ENCODE data around the gene MCF2L2.

The MCF2L2 gene

GRCh38 chr3:183339461-183340086, 88.8 kb downstream of the MCF2L2 start:
- H3K36me3 ChIP-seq (ENCODE audit: control insufficient read depth in 4 of 4, insufficient read depth in 4 of 4, low read length in 3 of 4), result peaks cover 0 to 2% (median 0%) of the 10 kb centered on the region in 4 experiments
- DNase-seq, result no peak
- H3K4me1 ChIP-seq (ENCODE audit: control extremely low read depth in 1 of 4, control insufficient read depth in 4 of 4, insufficient read depth in 4 of 4, low read length in 3 of 4), result no peaks in the 10 kb centered on the region
- ChIA-PET POLR2A (no interaction called here), CTCF (no interaction called here)
- H3K9me3 ChIP-seq (ENCODE audit: control extremely low read depth in 1 of 5, control insufficient read depth in 4 of 5, insufficient read depth in 2 of 5, low read depth in 1 of 5, low read length in 4 of 5), result no peaks in the 10 kb centered on the region
- WGBS (ENCODE audit: insufficient coverage), result 93% methylated on average over 5 of the region's 8 CpGs
- H3K27ac ChIP-seq (ENCODE audit: insufficient read depth in 1 of 2, low read depth in 1 of 2, low read length in 2 of 2, poor library complexity in 1 of 2, severe bottlenecking in 2 of 2), result no peak overlapping the region
- H3K27me3 ChIP-seq (replicated peaks in 2 of 5; ENCODE audit: control insufficient read depth in 4 of 5, insufficient read depth in 5 of 5, low read length in 4 of 5), result no peaks in the 10 kb centered on the region
- H3K4me3 ChIP-seq (ENCODE audit: control insufficient read depth in 1 of 7, extremely low read depth in 1 of 7, insufficient read depth in 4 of 7, low read depth in 2 of 7, low read length in 6 of 7), result no peak overlapping the region

GRCh38 chr3:183338520-183338919, 89.9 kb downstream of the MCF2L2 start:
- Histone ChIP-seq H3K4me1 (ENCODE audit: control extremely low read depth in 1 of 4, control insufficient read depth in 4 of 4, insufficient read depth in 4 of 4, low read length in 3 of 4) (no peaks in the 10 kb centered on the region), H3K27me3 (replicated peaks in 2 of 5; ENCODE audit: control insufficient read depth in 4 of 5, insufficient read depth in 5 of 5, low read length in 4 of 5) (no peaks in the 10 kb centered on the region), H3K9me3 (ENCODE audit: control extremely low read depth in 1 of 5, control insufficient read depth in 4 of 5, insufficient read depth in 2 of 5, low read depth in 1 of 5, low read length in 4 of 5) (no peaks in the 10 kb centered on the region), H3K4me3 (ENCODE audit: control insufficient read depth in 1 of 7, extremely low read depth in 1 of 7, insufficient read depth in 4 of 7, low read depth in 2 of 7, low read length in 6 of 7) (no peak overlapping the region), H3K36me3 (ENCODE audit: control insufficient read depth in 4 of 4, insufficient read depth in 4 of 4, low read length in 3 of 4) (peaks cover 0 to 2% (median 0%) of the 10 kb centered on the region in 4 experiments), H3K27ac (ENCODE audit: insufficient read depth in 1 of 2, low read depth in 1 of 2, low read length in 2 of 2, poor library complexity in 1 of 2, severe bottlenecking in 2 of 2) (no peak overlapping the region)
- ChIA-PET POLR2A (no interaction called here), CTCF (interaction anchor here (1.0 kb wide), 1 partner anchor 153 kb away, joined by 3 read pairs; no protein-coding TSS in a partner anchor)
- WGBS (ENCODE audit: insufficient coverage), result 95% methylated on average over 6 of the region's 7 CpGs
- DNase-seq, result no peak

- WGBS (ENCODE audit: insufficient coverage), result 80% methylated on average over 1 of the region's 8 CpGs
- no peaks in the 10 kb centered on the region for H3K9me3 ChIP-seq (ENCODE audit: control extremely low read depth in 1 of 5, control insufficient read depth in 4 of 5, insufficient read depth in 2 of 5, low read depth in 1 of 5, low read length in 4 of 5)
- DNase-seq, result no peak
- ChIA-PET POLR2A (no interaction called here), CTCF (interaction anchor here (1.1 kb wide), 1 partner anchor 50 kb away, joined by 4 read pairs; no protein-coding TSS in a partner anchor)
- peaks cover 0 to 6% (median 3%) of the 10 kb centered on the region in 4 experiments for H3K4me1 ChIP-seq (ENCODE audit: control extremely low read depth in 1 of 4, control insufficient read depth in 4 of 4, insufficient read depth in 4 of 4, low read length in 3 of 4)
- no peak overlapping the region for H3K27ac ChIP-seq (ENCODE audit: insufficient read depth in 1 of 2, low read depth in 1 of 2, low read length in 2 of 2, poor library complexity in 1 of 2, severe bottlenecking in 2 of 2)
- H3K27me3 ChIP-seq (replicated peaks in 2 of 5; ENCODE audit: control insufficient read depth in 4 of 5, insufficient read depth in 5 of 5, low read length in 4 of 5), result no peaks in the 10 kb centered on the region
- H3K36me3 ChIP-seq (ENCODE audit: control insufficient read depth in 4 of 4, insufficient read depth in 4 of 4, low read length in 3 of 4), result peaks cover 0 to 2% (median 0%) of the 10 kb centered on the region in 4 experiments
- H3K4me3 ChIP-seq (ENCODE audit: control insufficient read depth in 1 of 7, extremely low read depth in 1 of 7, insufficient read depth in 4 of 7, low read depth in 2 of 7, low read length in 6 of 7), result no peak overlapping the region
Observed at GRCh38 chr3:183332487-183332886, 95.9 kb downstream of the MCF2L2 start.

GRCh38 chr3:183331498-183331897, 96.9 kb downstream of the MCF2L2 start:
- ChIA-PET CTCF (interaction anchor here (0.8 kb wide), 1 partner anchor 60 kb away, joined by 3 read pairs; no protein-coding TSS in a partner anchor), POLR2A (no interaction called here)
- Histone ChIP-seq H3K4me3 (ENCODE audit: control insufficient read depth in 1 of 7, extremely low read depth in 1 of 7, insufficient read depth in 4 of 7, low read depth in 2 of 7, low read length in 6 of 7) (no peak overlapping the region), H3K4me1 (ENCODE audit: control extremely low read depth in 1 of 4, control insufficient read depth in 4 of 4, insufficient read depth in 4 of 4, low read length in 3 of 4) (peaks cover 0 to 6% (median 3%) of the 10 kb centered on the region in 4 experiments), H3K27me3 (replicated peaks in 2 of 5; ENCODE audit: control insufficient read depth in 4 of 5, insufficient read depth in 5 of 5, low read length in 4 of 5) (no peaks in the 10 kb centered on the region), H3K9me3 (ENCODE audit: control extremely low read depth in 1 of 5, control insufficient read depth in 4 of 5, insufficient read depth in 2 of 5, low read depth in 1 of 5, low read length in 4 of 5) (no peaks in the 10 kb centered on the region), H3K27ac (ENCODE audit: insufficient read depth in 1 of 2, low read depth in 1 of 2, low read length in 2 of 2, poor library complexity in 1 of 2, severe bottlenecking in 2 of 2) (no peak overlapping the region), H3K36me3 (ENCODE audit: control insufficient read depth in 4 of 4, insufficient read depth in 4 of 4, low read length in 3 of 4) (peaks cover 0 to 2% (median 0%) of the 10 kb centered on the region in 4 experiments)
- peak in 2 of 3 donors; percentile 31 to 35 for DNase-seq
- WGBS (ENCODE audit: insufficient coverage), result 70% methylated on average over 1 of the region's 3 CpGs

- no peaks in the 10 kb centered on the region for H3K27me3 ChIP-seq (replicated peaks in 2 of 5; ENCODE audit: control insufficient read depth in 4 of 5, insufficient read depth in 5 of 5, low read length in 4 of 5)
- peaks cover 0 to 2% (median 0%) of the 10 kb centered on the region in 4 experiments for H3K36me3 ChIP-seq (ENCODE audit: control insufficient read depth in 4 of 4, insufficient read depth in 4 of 4, low read length in 3 of 4)
- no peaks in the 10 kb centered on the region for H3K9me3 ChIP-seq (ENCODE audit: control extremely low read depth in 1 of 5, control insufficient read depth in 4 of 5, insufficient read depth in 2 of 5, low read depth in 1 of 5, low read length in 4 of 5)
- no peak for DNase-seq
- CTCF ChIA-PET, result interaction anchor here (0.8 kb wide), 1 partner anchor 60 kb away, joined by 3 read pairs; no protein-coding TSS in a partner anchor
- no peak overlapping the region for H3K4me3 ChIP-seq (ENCODE audit: control insufficient read depth in 1 of 7, extremely low read depth in 1 of 7, insufficient read depth in 4 of 7, low read depth in 2 of 7, low read length in 6 of 7)
- H3K4me1 ChIP-seq (ENCODE audit: control extremely low read depth in 1 of 4, control insufficient read depth in 4 of 4, insufficient read depth in 4 of 4, low read length in 3 of 4), result peaks cover 0 to 6% (median 3%) of the 10 kb centered on the region in 4 experiments
- POLR2A ChIA-PET, result no interaction called here
- H3K27ac ChIP-seq (ENCODE audit: insufficient read depth in 1 of 2, low read depth in 1 of 2, low read length in 2 of 2, poor library complexity in 1 of 2, severe bottlenecking in 2 of 2), result peak overlapping the region in 1 of 2 experiments; percentile 34
- WGBS (ENCODE audit: insufficient coverage), result 83% methylated on average over 2 of the region's 3 CpGs
Observed at GRCh38 chr3:183330881-183331280, 97.5 kb downstream of the MCF2L2 start.

- WGBS (ENCODE audit: insufficient coverage), result no CpG with 5 or more reads among the region's 1 CpG
- H3K27ac ChIP-seq (ENCODE audit: insufficient read depth in 1 of 2, low read depth in 1 of 2, low read length in 2 of 2, poor library complexity in 1 of 2, severe bottlenecking in 2 of 2), result no peak overlapping the region
- no peaks in the 10 kb centered on the region for H3K9me3 ChIP-seq (ENCODE audit: control extremely low read depth in 1 of 5, control insufficient read depth in 4 of 5, insufficient read depth in 2 of 5, low read depth in 1 of 5, low read length in 4 of 5)
- ChIA-PET POLR2A (no interaction called here), CTCF (interaction anchor here (1.0 to 1.1 kb wide), 2 partner anchors 8 to 151 kb away, joined by 3 to 4 read pairs; no protein-coding TSS in a partner anchor)
- DNase-seq, result no peak
- no peaks in the 10 kb centered on the region for H3K36me3 ChIP-seq (ENCODE audit: control insufficient read depth in 4 of 4, insufficient read depth in 4 of 4, low read length in 3 of 4)
- H3K27me3 ChIP-seq (replicated peaks in 2 of 5; ENCODE audit: control insufficient read depth in 4 of 5, insufficient read depth in 5 of 5, low read length in 4 of 5), result no peaks in the 10 kb centered on the region
- H3K4me3 ChIP-seq (ENCODE audit: control insufficient read depth in 1 of 7, extremely low read depth in 1 of 7, insufficient read depth in 4 of 7, low read depth in 2 of 7, low read length in 6 of 7), result no peak overlapping the region
- H3K4me1 ChIP-seq (ENCODE audit: control extremely low read depth in 1 of 4, control insufficient read depth in 4 of 4, insufficient read depth in 4 of 4, low read length in 3 of 4), result peaks cover 0 to 6% (median 3%) of the 10 kb centered on the region in 4 experiments
Observed at GRCh38 chr3:183329543-183329942, 98.9 kb downstream of the MCF2L2 start.

GRCh38 chr3:183328823-183329222, 99.6 kb downstream of the MCF2L2 start:
- H3K27ac ChIP-seq (ENCODE audit: insufficient read depth in 1 of 2, low read depth in 1 of 2, low read length in 2 of 2, poor library complexity in 1 of 2, severe bottlenecking in 2 of 2), result no peak overlapping the region
- peaks cover 0 to 6% (median 3%) of the 10 kb centered on the region in 4 experiments for H3K4me1 ChIP-seq (ENCODE audit: control extremely low read depth in 1 of 4, control insufficient read depth in 4 of 4, insufficient read depth in 4 of 4, low read length in 3 of 4)
- ChIA-PET CTCF (interaction anchor here (1.0 to 1.2 kb wide), 3 partner anchors 8 to 150 kb away, joined by 3 to 4 read pairs (median 3); no protein-coding TSS in a partner anchor), POLR2A (no interaction called here)
- H3K4me3 ChIP-seq (ENCODE audit: control insufficient read depth in 1 of 7, extremely low read depth in 1 of 7, insufficient read depth in 4 of 7, low read depth in 2 of 7, low read length in 6 of 7), result no peak overlapping the region
- no peaks in the 10 kb centered on the region for H3K27me3 ChIP-seq (replicated peaks in 2 of 5; ENCODE audit: control insufficient read depth in 4 of 5, insufficient read depth in 5 of 5, low read length in 4 of 5)
- no peaks in the 10 kb centered on the region for H3K9me3 ChIP-seq (ENCODE audit: control extremely low read depth in 1 of 5, control insufficient read depth in 4 of 5, insufficient read depth in 2 of 5, low read depth in 1 of 5, low read length in 4 of 5)
- H3K36me3 ChIP-seq (ENCODE audit: control insufficient read depth in 4 of 4, insufficient read depth in 4 of 4, low read length in 3 of 4), result no peaks in the 10 kb centered on the region
- WGBS (ENCODE audit: insufficient coverage), result no CpG with 5 or more reads among the region's 1 CpG
- peak in 1 of 3 donors; percentile 15 for DNase-seq
